ENCODE measurements around the gene NELL1.

NELL1 gene

DNA sequence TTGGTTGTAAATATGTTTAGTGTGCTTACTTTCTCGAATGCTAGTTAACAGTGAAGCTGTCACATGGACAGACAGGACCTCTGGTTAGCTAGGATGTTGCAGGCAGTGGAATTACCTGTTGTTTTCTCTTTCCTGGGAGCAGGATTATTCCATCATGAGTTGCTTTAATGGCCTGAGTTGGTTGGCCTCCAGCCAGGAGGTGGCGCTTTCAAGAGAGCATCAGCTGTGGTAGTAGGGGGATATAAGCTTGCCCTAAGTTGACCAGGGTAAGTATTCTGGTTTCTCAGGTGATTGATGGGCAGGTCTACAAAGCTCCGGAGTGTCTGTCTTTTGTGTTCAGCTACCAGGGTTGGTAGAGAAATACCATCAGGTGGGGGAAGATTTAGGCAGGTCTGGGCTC, 43.5 kb downstream of the NELL1 start:
- TF ChIP-seq, protein P1, sequence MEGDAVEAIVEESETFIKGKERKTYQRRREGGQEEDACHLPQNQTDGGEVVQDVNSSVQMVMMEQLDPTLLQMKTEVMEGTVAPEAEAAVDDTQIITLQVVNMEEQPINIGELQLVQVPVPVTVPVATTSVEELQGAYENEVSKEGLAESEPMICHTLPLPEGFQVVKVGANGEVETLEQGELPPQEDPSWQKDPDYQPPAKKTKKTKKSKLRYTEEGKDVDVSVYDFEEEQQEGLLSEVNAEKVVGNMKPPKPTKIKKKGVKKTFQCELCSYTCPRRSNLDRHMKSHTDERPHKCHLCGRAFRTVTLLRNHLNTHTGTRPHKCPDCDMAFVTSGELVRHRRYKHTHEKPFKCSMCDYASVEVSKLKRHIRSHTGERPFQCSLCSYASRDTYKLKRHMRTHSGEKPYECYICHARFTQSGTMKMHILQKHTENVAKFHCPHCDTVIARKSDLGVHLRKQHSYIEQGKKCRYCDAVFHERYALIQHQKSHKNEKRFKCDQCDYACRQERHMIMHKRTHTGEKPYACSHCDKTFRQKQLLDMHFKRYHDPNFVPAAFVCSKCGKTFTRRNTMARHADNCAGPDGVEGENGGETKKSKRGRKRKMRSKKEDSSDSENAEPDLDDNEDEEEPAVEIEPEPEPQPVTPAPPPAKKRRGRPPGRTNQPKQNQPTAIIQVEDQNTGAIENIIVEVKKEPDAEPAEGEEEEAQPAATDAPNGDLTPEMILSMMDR (IDR thresholded peaks at IDR 0.05) = no peak
- no peak for DNase-seq
- Histone ChIP-seq H3K9me3 (peaks cover 0 to 16% (median 5%) of the 10 kb centered on the region in 3 donors), H3K4me3 (no peak overlapping the region), H3K4me1 (no peaks in the 10 kb centered on the region), H3K36me3 (no peaks in the 10 kb centered on the region), H3K27me3 (no peaks in the 10 kb centered on the region), H3K27ac (no peak overlapping the region)
- intact Hi-C loops (cut with DNase I; ENCODE audit: low total_unique reads) = no loop called here

DNA sequence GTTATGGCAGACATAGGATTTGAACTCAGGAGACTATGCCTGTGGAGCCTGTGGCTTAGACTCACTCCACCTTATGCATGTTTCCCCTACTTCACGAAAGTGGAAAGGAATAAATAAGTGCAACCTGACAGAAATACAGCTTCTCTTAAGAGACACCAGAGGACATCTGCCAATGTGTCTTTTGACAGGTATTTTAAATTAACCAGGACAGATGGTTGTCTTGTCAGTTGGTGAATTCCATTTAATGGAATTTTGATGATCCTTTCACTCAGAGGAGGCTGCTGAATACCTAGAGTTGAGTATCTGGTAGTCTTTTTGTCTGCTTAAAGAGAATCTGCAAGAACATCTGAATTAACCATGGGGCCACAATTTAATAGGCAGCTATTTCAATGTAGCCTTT, 46.1 kb downstream of the NELL1 start:
- no peaks in the 10 kb centered on the region for H3K4me1 ChIP-seq
- DNase-seq = no peak
- intact Hi-C loops (cut with DNase I; ENCODE audit: low total_unique reads) = no loop called here
- no peak overlapping the region for H3K4me3 ChIP-seq
- TF ChIP-seq, protein P1 (IDR thresholded peaks at IDR 0.05) = no peak
- H3K36me3 ChIP-seq = no peaks in the 10 kb centered on the region
- H3K27me3 ChIP-seq = no peaks in the 10 kb centered on the region
- H3K27ac ChIP-seq = no peak overlapping the region
- H3K9me3 ChIP-seq = peaks cover 0 to 5% (median 4%) of the 10 kb centered on the region in 3 donors

DNA sequence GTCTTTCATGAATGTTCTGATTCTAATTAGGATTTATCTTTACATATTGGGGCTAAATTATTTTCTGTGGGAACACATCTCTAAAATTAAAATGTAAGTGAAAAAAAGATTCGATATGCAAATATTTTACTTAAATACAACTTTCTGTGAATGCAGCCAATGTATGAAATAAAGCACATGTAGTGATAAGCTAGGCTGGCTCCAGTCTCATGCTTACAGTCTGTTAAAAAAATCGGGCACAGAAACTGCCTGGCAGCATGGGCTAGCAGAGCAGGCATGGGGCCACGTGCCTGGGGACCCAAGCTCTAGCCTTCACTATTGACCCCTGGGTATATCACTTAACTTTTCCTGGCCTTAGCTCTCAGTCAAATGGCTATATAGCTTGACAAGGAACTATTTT, 46.5 kb downstream of the NELL1 start:
- Histone ChIP-seq H3K27me3 (no peaks in the 10 kb centered on the region), H3K4me3 (no peak overlapping the region), H3K4me1 (no peaks in the 10 kb centered on the region), H3K27ac (no peak overlapping the region), H3K9me3 (peaks cover 0 to 5% (median 4%) of the 10 kb centered on the region in 3 donors), H3K36me3 (no peaks in the 10 kb centered on the region)
- intact Hi-C loops (cut with DNase I; ENCODE audit: low total_unique reads) = no loop called here
- TF ChIP-seq, protein P1 (IDR thresholded peaks at IDR 0.05) = no peak
- DNase-seq = no peak

DNA sequence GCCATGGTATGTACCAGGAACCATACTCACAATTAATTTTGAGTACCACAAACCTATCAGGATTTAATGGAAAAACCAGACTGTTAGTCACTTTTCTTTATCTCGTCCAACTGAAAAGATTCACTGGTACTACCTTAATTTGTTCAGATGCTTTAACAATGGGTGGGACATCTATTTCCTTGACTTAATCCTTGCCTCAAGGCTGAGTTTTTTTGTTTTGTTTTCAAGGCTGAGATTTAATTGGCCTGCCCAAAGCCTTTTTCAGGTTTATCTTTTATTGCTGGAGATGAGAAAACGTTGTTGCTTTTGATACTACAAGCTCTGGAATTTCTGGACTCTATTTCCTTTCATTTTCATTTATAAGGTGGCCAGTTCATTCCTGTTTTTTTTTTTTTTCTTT, 50.4 kb downstream of the NELL1 start:
- no peaks in the 10 kb centered on the region for H3K27me3 ChIP-seq
- TF ChIP-seq, protein P1 (IDR thresholded peaks at IDR 0.05) = no peak
- intact Hi-C loops (cut with DNase I; ENCODE audit: low total_unique reads) = no loop called here
- no peaks in the 10 kb centered on the region for H3K9me3 ChIP-seq
- H3K27ac ChIP-seq = no peak overlapping the region
- DNase-seq = no peak
- H3K36me3 ChIP-seq = no peaks in the 10 kb centered on the region
- no peaks in the 10 kb centered on the region for H3K4me1 ChIP-seq
- no peak overlapping the region for H3K4me3 ChIP-seq

DNA sequence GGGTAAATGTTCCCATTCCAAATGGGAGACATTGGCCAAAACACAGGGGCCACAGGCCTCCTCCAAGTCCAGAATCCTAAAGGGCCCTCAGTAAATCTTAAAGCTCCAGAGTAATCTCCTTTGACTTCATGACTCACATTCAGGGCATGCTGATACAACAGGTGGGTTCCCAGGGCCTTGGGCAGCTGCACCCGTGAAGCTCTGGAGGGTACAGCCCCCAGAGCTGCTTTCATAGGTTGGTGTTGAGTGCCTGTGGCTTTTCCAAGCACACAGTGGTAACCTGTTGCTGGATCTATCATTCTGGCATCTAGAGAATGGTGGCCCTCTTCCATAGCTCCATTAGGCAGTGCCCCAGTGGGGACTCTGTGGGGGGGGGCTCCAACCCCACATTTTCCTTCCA, 54.0 kb downstream of the NELL1 start:
- no peaks in the 10 kb centered on the region for H3K27me3 ChIP-seq
- TF ChIP-seq, protein P1 (IDR thresholded peaks at IDR 0.05) = no peak
- intact Hi-C loops (cut with DNase I; ENCODE audit: low total_unique reads) = no loop called here
- no peak overlapping the region for H3K4me3 ChIP-seq
- no peaks in the 10 kb centered on the region for H3K36me3 ChIP-seq
- H3K9me3 ChIP-seq = no peaks in the 10 kb centered on the region
- no peaks in the 10 kb centered on the region for H3K4me1 ChIP-seq
- DNase-seq = no peak
- H3K27ac ChIP-seq = no peak overlapping the region

DNA sequence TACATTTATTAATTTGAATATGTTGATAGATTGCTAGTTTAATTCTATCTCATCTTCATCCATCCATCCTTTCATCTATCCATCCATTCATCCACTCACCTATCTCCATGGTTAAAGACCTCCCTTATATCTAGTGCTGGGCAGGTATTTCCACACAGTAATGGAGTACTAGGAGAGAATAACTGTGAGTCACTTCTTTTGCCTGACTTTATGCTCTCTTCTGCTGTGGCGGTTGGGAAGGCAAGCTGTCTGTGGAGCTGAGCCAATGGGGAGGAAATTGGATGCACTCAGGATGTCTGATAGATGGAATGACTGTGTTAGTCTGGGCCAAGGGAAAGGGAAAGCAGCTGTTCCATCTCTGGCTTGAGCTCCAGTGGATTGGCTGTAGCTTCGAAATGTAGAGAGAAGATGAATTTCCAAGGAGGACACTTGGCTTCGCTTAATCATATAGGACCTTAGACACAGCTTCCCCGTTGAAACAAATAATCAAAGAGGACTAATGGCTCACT, 60.3 kb downstream of the NELL1 start:
- H3K4me3 ChIP-seq = no peak overlapping the region
- intact Hi-C loops (cut with DNase I; ENCODE audit: low total_unique reads) = no loop called here
- no peaks in the 10 kb centered on the region for H3K36me3 ChIP-seq
- no peaks in the 10 kb centered on the region for H3K4me1 ChIP-seq
- no peaks in the 10 kb centered on the region for H3K27me3 ChIP-seq
- DNase-seq = no peak
- no peaks in the 10 kb centered on the region for H3K9me3 ChIP-seq
- H3K27ac ChIP-seq = no peak overlapping the region
- TF ChIP-seq, protein P1 (IDR thresholded peaks at IDR 0.05) = no peak

Data from tibial artery (tissue), 4 donors.